HG03280 (cell line): ENCODE results near the gene EPS8.
"Not testable (repeated sequence)": the region's sequence is repeated elsewhere in the genome, so short reads cannot be mapped to it uniquely, and the experiment has no call there.

Experiments used
- ATAC-seq: cut with Tn5 transposase; IDR thresholded peaks from one replicate; pipeline ENCODE4 v1.9.1; 2021; ENCODE audit warnings: mild to moderate bottlenecking, moderate library complexity; ENCODE audit not compliant: unreplicated experiment

EPS8 gene

DNA sequence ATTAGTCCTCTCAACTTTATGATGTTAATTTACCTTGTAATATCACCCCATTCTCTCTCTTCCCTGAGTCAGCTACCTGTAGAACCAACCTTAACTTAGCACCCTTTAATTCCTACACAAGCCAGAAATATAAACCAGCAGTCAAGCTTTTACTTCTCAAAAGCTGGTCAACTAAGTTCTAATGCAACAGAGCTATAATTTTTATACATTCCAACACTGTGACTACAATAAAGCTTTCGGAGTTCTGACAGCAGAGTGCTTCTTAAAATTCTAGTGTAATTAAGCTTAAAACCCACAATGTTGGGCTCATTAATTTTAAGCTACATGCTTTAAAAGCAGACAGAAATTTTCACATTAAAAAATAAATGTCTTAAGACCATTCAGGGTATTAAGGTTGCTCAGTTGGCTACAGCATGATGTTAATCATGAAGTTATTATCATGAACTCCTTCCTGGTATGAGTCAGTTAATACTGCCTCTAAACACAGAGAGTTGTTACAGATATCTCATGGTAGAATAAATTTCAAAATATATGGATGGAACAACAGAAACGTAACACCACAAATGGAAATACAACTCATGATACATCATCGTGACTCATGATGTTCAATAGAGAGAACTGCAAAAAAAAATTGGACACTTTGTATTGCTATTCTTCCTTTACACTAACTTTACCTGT is 126.7 kb downstream of the EPS8 start:
- ATAC-seq: no peak

DNA sequence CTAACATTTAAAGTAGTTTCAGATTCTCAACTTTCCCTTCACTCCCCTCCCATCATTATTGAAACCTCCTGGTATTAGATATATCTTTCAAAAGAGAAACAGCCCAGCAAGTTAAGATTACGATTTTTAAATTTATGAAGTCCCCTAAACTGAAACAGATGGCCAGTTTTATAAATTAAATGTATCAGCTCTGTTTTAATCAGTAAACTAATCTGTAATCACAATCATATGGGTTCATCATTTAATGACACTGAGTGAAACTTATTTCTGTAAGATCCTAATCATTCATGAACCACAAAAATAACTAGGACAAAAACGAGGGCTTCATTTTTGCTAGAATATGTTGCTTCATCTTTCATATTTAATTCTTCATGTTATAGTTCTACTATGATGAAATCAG is 137.8 kb downstream of the EPS8 start:
- no peak for ATAC-seq

DNA sequence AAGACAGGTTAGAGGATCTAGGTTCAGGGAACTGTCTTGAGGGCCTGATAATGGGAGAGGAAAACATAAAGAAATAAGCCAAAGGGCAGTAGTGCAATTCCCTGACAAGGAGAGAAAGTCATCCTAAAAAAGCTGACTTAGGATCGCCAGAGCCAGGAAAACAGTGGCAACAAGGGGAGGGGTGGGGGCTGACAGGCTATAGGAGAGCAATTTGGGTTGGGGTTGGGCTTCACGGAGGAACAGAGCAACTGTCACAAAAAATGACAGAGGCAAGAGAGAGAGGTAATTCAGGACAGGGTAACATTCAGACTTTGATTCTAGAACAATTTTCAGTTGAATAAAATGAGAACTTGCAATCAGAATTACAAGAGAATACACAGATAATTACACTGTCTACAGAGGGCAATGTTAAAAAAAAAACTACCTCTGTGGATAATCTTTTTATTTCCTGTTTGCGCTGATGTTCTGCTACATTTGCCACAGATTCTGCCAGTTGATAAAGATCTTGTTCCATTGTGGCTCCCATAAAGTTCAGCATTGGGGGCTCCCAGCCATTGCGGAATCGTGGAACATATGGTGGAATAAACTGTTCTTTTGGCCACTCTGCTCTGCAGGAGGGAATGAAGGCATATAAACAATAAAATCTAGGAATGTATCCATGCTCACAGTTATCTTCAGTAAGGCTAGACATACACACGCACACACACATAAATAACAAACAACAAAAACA is 138.6 kb downstream of the EPS8 start:
- ATAC-seq: no peak

DNA sequence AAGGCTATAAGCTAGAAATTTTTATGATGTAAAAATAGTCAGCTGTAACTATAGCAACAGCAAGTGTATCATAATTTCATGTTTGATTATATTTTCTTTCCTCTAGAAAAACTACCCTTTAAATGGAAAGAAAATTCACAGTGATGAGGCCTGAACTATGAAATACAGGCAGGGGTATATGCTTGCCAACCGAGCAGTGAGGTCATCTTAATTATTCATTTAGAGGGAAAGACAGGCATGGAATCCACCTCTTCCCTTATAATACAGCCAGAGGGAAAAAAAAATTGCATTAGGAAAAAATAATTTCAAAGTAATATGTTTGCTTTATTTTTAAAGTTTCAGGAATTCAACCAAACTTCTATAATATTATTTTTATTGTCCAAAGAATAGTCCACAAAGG is 139.8 kb downstream of the EPS8 start:
- ATAC-seq: no peak

DNA sequence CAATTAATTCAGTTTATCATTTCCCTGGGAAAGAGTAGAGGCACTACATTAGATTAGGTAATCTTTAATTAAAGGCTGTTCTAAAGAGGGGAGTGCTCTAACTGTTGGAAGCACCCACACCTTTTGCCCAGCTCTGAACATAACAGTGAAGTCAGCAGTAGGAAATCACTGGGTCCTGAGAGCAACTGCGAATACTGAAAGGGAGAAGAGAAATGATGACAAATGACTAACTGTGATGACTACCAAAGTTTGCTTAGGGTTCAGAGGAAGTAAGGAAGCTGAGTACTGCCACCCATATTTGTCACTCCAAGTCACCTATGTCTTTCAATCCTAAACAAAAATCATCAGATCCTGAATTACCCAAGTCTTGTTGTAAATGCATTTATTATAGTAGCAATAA is 140.6 kb downstream of the EPS8 start:
- no peak for ATAC-seq

DNA sequence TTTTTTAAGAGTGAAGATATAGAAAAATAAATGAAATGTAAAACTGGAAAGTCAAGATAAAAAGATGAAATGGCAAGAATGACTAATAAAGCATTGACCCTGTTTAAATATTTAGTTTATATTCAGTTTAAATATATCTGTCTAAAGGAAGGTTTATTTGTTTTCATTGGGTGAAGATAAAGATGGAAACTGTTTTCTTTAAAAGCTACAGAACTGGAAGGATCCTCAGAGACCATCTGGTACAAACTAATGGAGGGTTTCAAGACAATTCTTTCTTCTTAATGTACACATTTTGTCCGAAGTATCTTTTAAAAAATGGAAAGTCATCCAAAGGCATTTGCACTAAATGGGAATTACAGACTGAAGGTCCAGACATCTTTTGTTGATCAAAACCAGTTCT is 142.6 kb downstream of the EPS8 start:
- no peak for ATAC-seq

DNA sequence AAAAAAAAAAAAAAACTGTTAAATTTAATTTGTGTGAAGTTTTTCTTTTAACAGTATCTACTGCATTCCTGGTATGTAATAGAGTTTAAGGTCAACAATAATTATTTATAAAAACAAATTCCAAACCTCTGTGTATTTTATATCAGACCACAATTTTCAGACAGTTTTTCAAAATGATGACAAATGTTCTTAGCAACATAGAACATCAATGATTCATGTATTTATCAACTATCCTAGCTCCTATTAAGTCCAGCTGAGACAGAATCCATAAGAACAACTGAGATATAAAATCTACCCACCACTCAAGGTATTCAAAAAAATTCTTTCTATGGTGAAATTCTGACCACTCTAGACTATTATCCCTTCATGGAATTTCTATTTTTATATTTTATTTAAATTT is 144.5 kb downstream of the EPS8 start:
- ATAC-seq: no peak

DNA sequence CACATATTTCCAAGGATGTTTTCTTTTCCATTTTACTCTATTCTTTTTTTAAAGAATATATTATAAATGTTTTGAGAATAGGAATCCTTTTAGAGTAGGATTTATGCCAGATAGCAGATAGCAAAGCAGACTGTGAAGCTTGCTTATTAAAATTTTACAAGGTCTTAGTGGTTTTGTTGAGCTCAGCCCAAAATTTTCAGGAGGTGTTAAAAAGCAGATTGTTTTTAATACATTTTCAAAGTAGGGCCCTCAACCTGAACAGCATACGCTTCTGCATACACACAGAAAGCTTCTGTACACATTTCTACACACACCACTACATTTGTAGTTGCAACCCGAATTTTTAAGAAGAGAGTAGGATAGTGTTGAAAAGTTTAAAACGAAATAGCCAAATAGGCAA is 151.0 kb downstream of the EPS8 start:
- no peak for ATAC-seq

DNA sequence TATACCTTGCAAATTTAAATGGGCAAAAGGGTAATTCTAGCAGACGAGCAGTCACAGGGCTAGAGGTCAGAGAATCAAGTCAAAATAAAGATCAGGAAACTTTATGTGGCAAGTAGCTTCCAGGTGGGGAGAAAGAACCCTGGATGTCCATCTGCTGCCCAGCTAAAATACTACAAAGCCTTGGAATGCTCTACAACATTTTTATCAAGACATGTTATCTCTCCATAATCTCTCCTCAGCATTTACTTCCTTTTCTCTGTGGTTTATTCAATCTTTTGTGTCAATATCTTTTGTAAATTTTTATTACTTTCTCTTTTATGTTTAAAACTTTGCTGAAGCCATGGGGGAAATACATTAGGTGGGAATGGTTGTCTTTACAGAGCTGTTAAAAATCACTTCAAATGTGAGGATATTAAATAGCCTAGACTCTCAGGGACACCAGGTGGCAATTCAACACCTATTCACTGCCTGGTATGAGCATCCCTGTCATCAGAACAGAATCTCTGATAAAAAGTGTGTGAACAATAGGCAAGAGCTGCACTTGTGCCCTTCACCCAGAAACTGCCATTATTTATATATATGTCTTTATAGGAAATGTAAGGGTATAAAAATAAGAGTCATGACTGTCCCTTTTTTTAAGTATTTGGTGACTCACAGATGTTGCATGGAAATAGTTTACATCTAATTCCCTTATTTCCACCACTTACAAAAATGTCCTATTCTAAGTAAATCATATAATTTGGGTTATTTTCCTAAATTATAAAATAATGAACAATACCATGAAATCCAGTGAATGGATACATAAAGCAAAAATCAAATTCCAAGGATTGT is 152.9 kb downstream of the EPS8 start:
- no peak for ATAC-seq

DNA sequence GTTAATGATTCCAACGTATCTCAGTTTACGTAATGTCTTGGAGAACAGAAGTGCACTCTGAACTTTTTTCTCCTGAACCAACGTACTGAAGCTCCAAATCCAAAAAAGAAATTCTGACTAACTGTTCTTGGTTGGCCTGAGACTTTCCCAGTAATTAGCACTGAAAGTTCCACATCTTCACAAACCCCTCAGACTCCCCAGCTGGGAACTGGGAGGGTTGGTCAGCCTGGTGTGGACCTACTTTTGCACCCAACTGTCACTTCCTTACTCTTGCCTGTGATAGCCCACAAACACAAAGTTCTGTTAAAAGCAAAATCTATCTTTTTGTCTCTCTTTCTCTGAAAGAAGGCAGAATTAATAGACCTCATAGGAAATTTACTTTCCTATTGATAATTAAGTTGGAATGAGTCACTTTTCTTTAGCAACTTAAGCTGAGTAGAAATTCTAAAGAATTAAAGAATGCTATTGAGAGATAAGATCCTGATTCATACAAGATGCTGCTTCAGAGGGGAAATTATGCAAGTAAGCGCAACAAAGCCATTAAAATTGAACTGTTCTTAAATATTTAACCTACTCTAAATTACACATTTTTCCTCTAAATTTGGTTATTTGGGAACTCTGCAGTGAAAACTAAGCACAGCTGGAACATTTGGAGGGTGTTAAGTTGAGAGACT is 155.0 kb downstream of the EPS8 start:
- no peak for ATAC-seq

DNA sequence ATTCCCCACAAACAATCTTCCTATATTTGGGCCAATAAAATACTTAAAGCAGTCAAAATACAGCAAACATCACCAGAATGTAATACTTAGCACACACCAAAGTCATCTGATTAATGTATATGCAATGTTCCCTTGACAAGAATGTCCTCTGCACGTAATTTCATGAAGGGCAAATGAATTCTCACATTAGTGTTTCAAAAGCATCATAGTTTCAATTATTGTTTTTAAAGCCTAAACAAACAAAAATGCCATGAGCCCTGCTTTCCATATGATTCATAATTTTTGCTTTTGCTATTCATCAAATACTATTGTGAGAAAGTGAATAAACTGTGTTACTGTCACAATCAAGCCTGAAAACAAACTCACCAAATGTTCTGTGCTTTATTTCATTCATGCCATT is 156.0 kb downstream of the EPS8 start:
- ATAC-seq: no peak

DNA sequence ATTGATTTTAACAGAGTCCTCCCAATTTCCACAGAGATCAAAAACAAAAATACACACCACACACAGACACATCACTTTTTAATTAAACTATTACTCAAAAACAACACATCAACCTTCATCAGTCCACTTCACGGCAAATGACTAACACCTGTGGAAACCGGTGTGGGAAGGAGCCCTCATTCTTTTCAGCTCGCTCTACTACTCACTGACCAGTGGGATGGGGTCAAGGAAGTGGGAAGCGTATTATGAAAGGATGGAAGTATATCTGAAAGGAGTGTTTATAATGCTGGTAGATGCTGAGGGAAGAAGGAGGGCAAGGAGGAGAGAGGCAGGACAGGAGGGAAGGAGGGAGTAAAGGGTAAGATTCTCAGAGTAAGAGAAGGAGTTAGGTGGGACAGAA is 156.5 kb downstream of the EPS8 start:
- ATAC-seq: no peak

DNA sequence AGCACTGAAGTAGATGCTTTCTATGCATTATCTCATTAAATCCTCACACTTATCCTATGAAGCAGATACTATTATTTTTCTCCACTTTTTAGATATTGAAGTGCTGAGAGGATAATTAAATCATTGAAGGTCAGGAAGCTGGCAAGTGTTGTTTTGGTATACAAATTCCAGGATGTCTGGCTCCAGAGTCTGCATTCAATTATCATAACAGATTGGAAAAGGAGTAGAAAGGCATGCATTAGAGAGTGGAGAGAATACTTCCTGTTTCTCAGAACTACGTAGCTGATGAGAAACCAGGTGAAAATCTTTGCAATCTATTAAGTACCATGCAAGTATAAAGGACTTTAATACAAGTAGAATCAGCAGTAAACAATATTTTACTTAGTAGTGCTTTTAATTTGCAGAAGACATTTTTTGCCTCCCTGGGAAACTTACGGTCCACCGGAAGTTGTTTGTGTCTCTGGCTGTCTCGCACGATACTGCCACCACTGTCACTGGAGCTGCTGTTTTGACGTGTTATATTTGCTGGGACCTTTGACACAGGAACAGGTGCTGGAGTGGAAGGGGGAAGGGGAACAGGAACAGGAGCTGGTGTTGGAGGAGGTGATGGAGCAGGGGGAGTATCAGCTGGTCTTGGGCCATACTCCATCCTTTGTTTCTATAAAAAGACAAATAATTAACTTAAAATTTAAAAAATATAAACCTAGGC is 158.0 kb downstream of the EPS8 start:
- no peak for ATAC-seq

DNA sequence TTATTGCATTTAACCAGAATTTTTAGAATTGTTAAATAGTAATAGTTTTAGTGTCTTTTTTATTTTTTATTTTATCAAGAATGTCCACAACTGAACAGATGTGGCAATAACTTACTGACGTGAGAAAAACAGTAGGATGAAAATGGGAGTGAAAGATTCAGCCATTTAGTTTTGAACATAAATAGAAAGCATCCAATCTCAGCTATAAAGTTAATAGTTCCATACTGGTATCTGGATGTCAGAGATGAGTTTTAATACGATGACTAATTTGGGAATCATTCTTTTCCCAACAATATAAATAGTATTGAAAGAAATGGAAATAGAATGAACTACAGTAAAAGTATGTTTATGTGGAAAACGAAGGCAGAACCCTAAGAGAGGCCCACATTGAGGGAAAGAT is 159.4 kb downstream of the EPS8 start:
- ATAC-seq: no peak

DNA sequence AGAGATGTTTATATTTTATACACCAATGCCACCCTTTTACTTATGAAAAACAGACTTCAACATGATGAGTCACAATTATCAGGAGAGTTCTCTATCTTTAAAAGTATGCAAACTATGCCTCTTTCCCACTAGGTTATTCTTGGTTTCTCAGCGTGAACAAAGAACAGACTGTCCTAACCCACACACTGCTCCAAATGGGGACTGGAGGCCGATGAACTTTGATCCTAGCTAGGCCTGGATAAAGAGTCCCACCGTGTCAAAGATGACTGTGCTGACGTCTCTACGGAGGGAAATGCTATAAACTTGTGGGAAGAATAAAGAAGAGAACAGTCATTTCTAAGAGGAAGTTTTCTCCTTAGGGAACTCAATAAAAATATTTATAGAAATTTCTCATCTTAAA is 160.1 kb downstream of the EPS8 start:
- ATAC-seq: no peak

DNA sequence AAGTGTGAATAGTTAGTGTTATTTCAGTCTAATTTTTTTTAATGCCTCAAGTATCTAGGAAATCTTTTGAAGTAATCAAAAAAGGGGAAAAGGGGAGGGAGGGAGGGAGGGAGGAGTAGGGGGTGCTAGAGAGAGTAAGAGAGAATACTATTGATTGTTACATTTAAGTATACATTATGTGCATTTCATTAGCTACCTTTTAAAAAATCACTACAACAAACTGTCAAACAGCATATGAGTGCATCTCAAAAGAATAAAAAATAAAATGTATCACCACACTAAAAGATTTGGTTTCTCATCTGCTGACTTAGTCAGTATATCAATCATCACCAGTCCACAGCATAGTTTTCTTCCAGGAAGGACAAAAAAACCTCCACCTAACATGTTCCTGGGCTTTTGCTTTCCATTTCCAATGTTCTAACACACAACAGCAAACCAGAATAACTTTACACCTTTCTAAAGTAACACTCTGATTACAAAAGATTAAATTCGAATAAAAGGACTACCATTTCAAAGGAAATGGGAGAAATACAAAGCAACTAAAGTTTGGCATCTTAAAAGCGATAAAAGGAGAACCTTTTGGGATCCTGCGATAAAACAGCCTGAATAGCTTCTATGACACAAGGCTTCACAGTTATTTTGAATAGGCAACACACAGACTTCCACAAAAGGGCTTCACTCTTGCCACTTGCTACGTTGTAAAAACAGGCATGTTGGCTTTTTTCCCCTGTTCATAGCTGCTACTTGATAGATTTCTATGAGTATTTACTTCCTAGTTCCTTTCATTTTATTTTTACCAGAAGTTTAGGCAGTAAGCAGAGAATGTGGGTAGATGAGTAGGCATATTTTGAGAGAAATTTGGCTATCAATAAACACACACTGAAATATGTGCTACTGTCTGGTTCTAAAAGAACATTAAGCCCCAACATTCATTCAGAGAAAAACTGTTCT is 160.9 kb downstream of the EPS8 start:
- ATAC-seq: no peak

DNA sequence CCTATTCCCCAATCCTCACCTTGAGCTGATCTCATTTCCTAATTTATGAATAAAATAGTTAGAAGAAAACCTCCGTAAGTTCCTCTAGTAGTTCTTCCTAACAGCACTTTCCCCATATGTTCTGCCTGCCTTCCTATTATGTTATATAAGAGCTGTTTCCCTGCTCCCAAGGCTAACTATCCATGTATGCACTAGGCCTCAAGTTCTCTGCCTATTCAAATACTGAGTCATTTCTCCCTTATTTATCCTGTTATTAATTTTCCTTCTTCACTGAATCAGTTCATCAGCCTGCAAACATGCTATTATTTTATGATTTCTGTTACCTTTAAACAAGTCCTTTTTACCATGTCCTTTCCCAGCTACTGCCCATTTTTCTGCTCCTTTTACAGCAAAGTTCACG is 164.1 kb downstream of the EPS8 start:
- ATAC-seq: no peak

DNA sequence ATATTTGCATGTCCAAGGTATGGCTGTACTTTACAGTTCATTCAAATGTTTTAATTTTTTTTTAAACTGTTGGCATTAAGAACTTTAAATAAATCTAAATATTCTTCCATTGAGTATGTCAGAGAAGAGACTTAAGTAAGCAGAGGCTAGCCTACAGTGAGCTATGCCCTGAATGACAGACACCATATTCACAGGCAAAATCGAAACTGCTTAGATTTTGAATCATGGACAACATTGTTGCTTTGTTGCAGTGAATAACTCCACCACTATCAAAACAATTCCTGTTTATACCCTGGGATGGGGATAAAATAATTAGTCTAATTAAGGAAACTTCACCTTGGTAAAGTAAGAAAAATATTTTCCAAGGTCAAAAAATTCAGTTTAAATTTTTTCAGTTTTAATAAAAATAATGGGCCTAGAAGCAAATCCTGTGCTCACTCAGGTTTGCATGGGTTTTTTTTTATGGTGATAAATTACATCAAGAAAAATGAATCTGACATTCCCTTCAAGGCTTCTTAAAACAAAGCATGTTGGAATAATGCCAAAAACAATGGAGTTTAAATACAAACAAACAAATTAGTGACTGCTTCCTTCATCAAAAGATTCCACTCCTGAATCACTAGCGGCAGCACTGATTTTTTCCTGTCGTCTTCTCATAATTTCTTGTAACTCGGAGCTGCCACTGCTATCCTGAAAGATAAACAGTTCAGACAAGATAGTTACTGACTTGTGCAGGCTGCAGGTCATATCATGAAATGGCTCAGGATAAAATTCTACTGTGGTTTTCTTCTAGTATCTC is 168.2 kb downstream of the EPS8 start:
- no peak for ATAC-seq

DNA sequence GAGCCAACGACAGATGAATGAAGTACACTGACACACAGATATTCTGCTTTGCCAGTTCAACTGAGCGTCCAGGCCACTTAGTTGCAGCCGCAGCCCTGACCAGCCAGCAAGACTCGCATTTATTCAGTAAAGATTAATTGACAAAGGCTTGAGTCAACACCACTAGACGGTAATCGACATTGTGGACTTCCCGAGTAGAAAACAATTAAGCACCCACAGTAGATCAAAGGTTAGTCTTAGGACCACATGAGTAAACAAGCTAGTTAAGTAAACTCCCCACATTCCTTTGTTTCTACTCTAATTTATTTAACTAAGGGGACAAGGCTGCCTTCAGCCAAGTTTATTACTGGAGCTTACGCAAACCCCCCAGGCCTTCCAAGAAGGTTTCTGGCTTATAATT is 172.7 kb downstream of the EPS8 start:
- ATAC-seq: not testable (repeated sequence)
